Activated naive CD4-positive, alpha-beta T cell (primary cell): ENCODE data around the gene DUSP12.
"Not testable (repeated sequence)": the region's sequence is repeated elsewhere in the genome, so short reads cannot be mapped to it uniquely, and the experiment has no call there.

Experiments used
- DNase-seq, 4 experiments: peaks; one replicate each; lab custom pipeline; 2025; lab: John Stamatoyannopoulos, UW

DUSP12 gene, protein sequence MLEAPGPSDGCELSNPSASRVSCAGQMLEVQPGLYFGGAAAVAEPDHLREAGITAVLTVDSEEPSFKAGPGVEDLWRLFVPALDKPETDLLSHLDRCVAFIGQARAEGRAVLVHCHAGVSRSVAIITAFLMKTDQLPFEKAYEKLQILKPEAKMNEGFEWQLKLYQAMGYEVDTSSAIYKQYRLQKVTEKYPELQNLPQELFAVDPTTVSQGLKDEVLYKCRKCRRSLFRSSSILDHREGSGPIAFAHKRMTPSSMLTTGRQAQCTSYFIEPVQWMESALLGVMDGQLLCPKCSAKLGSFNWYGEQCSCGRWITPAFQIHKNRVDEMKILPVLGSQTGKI

GRCh38 chr1:161749509-161750407 lies at the start of gene DUSP12:
Gene DUSP12 (plus strand): TSS chr1:161749786. CDS start chr1:161749802, 16 bp downstream.
- DNase-seq, result peak; percentile 72 to 75 (median 73)

GRCh38 chr1:161702250-161702649 lies 47.3 kb upstream of the DUSP12 start:
- DNase-seq, result no peak

GRCh38 chr1:161705537-161705936 lies 44.0 kb upstream of the DUSP12 start:
- DNase-seq, result no peak

DNA sequence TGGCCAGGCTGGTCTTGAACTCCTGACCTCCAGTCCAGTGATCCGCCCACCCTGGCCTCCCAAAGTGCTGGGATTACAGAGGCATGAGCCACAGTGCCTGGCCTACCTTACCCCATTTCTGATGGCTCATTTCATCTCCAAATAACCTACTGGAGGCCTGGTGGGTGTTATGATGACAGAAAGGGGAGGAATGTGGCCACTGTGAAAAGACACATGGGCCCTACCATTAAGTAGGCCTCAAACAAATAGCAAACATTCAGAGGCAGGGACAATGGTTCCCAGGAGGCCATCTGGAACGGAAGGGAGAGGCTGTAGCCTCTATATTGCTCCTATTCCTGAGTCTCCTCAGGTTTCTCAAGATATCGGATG lies 43.5 kb upstream of the DUSP12 start:
- no peak for DNase-seq

DNA sequence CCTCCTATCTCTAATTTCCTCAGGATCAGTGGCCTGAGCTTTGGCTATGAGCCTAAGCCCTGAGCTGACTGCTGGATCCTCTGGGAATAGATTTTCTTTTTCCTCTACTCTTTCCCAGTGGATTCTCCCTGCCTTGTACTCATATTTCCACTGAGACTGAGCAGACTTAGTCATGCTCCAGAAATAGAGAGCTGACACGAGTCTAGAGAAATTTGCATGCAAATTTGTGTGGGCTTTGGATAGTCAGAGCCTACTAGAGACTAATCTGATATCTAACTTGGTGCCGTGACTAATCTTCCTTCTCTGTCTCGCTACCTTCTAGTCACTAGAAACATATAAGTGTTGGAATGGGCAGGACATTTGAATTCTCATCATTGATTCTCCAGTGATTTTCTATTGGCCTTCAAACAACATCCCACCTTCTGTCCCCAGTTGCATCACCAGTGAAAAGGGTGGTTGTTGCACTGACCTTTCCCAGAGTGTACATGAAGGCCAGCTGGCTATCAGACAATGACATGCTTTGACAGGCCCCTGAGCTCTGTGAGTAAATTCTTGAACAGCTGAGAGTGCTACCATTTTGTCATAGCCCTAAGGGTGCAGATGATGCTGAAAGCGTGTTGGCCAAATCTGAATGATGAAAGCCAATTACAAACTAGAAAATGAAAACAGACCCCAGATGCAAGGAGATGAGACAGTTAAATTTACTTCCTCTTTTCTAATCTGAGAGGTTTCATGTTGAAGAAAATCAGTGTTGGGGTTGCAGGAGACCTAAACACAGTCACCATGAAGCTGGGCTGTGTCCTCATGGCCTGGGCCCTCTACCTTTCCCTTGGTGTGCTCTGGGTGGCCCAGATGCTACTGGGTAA lies 42.9 kb upstream of the DUSP12 start, which contains the start of gene FCRLA:
Gene FCRLA (plus strand): TSS at position 748 of the 866 bp plus-strand sequence. CDS start 36 bp downstream, at position 784.
- DNase-seq, result no peak

DNA sequence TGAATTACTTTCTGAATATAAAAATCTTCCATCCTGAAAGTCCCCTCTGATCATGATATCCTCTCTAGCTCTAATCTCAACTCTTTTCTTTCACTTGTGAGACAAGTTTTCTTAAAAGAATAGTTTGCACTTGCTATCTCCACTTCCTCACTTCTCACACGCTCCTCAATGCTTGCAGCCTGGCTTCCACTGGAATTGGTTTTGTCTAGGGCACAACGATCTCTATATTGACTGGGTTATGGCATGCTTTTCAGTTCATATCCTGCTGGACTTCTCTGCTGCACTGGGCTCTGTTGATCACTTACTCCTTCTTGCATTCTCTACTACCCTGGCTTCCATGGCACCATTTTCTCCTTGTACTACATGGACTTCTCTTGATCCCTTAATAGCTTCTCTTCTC lies 42.1 kb upstream of the DUSP12 start:
- no peak for DNase-seq

GRCh38 chr1:161709373-161709772 lies 40.2 kb upstream of the DUSP12 start:
- no peak for DNase-seq

DNA sequence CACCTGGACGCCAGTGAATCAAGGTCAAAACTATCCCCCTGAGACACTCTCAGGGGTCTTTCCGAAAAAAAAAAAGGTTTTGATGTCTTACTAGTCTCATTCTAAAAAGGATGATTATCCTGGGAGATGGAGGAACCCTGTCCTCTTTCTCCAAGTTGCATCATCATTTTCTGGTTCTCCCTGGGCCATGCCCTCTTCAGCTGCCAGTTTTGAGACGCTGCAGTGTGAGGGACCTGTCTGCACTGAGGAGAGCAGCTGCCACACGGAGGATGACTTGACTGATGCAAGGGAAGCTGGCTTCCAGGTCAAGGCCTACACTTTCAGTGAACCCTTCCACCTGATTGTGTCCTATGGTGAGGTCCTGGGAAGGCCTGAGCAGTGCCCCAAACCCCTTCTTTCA lies 39.0 kb upstream of the DUSP12 start:
- no peak for DNase-seq

GRCh38 chr1:161718559-161719324 lies 30.8 kb upstream of the DUSP12 start:
- no peak for DNase-seq

GRCh38 chr1:161719325-161719611 lies 30.3 kb upstream of the DUSP12 start:
- DNase-seq, result no peak

DNA sequence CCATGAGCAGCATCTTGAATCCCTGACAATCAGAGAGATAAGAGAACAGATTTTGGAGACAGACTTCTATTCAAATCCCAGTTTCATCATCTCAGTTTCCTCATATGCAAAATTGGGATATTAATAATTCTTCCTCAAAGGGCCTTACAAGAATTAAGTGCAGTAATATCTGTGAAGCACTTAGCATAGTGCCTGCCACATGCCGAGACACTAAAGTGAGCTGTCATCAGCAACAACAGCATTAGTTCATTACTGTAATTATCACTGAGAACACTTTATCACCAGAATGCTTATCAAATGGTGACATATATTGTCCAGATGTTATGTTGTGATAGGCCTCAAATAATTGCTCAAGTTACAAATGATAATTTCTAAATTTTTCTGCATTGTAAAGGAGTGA lies 29.2 kb upstream of the DUSP12 start:
- DNase-seq, result no peak

DNA sequence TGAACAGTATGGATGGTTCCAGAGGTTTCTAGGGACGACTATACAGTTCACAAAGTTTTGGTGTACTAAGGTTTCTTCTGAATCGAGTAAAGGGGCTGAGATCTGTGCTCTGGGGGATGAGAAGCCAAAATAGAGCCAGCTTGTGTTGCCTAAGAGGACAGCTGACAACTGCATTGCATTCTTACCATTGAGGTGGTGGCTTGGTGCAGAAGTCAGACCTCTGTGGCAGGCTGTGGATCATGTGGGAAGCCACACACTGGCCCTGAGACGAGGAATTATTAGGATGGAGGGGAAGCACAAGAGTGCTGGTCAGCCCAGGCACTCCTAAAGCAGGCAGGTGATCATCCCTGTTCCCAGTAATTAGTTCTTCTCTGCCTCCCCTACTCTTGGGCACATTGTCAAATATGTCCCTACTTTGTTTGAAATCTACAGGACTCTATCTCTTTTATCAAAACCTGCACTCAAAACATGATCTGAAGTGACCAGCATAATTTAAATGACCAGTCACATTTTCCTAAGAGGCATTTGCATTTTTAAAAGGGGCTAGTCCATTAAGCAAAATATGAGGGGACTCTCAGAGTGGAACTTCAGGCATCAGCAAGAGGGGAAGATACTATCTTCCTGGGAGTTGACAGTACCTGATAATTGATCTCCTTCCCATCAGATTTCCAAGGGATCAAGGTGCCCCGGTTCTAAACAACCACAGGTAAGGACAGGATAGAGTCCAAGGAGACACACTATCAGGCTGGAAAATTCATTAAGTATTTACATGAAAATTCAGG lies 28.4 kb upstream of the DUSP12 start, which contains the start of gene FCRLB:
Gene FCRLB (plus strand): TSS at position 589 of the 782 bp plus-strand sequence. CDS start 1,129 bp downstream, outside the sequence.
- no peak for DNase-seq

DNA sequence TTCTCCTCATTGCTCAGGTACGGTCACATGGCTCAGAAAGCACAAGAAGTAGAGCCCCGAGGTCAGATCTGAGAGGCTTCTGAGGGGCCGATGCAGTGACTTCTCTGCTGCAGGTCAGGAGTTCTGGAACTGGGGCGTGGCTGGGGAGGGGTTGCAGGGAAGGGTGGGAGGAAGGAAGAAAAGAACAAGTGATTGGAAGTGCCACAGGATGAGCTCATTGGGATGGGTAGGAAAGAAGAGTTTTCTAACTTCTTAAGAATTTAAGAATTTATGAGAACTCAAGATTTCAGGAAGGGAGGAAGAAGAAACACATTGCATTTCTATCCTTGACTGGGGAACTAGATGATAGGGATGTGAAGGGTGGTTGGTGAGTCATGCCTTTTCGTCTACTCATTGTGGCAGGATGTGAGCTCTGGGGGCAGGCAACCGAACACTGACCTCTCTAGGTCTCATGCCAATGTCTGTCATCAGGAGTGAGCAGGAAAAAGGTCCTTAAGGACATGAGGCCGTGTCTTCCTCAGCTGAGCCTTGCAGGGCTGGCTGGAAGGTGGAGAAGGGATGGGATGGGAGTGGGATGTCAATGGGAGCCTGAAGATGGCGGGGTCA lies 27.7 kb upstream of the DUSP12 start:
- no peak for DNase-seq

- no peak for DNase-seq
These were observed 27.2 kb upstream of the DUSP12 start for GRCh38 chr1:161722406-161722805.

DNA sequence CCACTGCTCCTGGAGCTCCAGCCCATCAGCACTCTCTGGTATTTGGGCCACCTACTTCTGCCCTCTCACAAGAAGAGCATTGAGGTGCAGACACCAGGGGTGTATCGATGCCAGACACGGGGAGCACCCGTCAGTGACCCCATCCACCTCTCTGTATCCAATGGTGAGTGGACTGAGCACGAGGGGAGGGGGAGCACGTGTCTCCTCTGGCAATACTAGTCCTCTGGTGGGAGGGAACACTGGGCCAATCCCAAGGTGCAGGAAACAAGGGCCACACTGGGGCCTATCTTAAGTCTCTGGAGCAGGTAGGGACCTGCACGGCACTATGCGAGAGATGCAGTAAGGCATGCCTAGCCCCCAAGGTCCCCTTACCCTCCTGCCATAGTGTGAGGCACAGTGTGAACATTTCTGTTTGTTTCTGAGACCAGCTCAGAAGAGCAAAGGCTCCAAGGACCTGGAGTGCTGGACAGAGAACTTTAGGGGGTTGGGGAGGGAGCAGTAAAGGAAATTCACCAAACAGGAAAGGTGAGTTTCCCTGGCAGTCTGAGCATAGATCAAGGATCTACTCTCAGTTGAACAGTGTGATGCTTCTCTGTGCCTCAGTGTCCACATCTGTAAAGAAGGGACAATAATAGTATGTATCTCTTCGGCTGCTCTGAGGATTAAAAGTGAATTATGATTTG lies 26.0 kb upstream of the DUSP12 start:
- no peak for DNase-seq

DNA sequence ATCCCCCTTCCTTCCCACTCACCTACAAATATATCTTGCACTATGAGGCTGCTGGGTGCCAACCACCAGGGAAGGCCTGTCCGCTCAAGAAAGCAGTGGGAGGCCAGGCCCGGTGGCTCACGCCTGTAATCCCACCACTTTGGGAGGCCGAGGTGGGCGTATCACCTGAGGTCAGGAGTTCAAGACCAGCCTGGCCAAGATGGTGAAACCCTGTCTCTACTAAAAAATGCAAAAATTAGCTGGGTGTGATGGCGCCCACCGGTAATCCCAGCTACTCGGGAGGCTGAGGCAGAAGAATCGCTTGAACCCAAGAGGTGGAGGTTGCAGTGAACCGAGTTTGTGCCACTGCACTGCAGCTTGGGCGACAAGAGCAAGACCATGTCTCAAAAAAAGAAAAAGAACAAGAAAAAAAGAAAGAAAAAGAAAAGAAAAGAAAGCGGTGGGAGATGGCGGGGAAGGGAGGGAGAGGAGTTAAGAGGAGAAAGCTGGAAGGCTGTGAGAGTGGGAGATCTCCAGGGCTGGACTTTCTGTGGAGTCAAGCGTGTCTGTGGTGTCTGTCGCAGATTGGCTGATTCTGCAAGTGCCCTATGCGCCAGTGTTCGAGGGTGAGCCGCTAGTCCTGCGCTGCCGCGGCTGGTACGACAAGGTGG lies 24.2 kb upstream of the DUSP12 start:
- not testable (repeated sequence) for DNase-seq

GRCh38 chr1:161725908-161726472 lies 23.6 kb upstream of the DUSP12 start:
- peak in 2 of 4 experiments; percentile 27 to 32 for DNase-seq

GRCh38 chr1:161726473-161727255 lies 22.9 kb upstream of the DUSP12 start:
- peak; percentile 32 to 73 (median 50) for DNase-seq
